ENCODE data around the gene HDGFL2. TPM values are rescaled to one million over a fixed set of nuclear protein-coding genes. Genes with fewer than 3 reads are reported as not detected.

HDGFL2 gene
- total RNA-seq, 1 donor from 2014 or later = 75.6 TPM

- intact Hi-C loops (cut with micrococcal nuclease) = no loop called here
- H3K4me3 Mint-ChIP-seq (ENCODE audit: low read depth) = no peak overlapping the region
- H3K4me1 Mint-ChIP-seq (ENCODE audit: low read depth) = no peaks in the 10 kb centered on the region
- H3K27ac Mint-ChIP-seq = no peak overlapping the region
- H3K9me3 Mint-ChIP-seq = peaks cover 4% of the 10 kb centered on the region
- no peaks in the 10 kb centered on the region for H3K27me3 Mint-ChIP-seq (ENCODE audit: low read depth)
- H3K36me3 Mint-ChIP-seq (ENCODE audit: low read depth) = no peaks in the 10 kb centered on the region
- no peak for DNase-seq (ENCODE audit: low spot score)
Observed at GRCh38 chr19:4543842-4544647, 71.9 kb downstream of the HDGFL2 start.

- Mint-ChIP-seq H3K4me1 (ENCODE audit: low read depth) (no peaks in the 10 kb centered on the region), H3K27ac (no peak overlapping the region), H3K27me3 (ENCODE audit: low read depth) (no peaks in the 10 kb centered on the region), H3K36me3 (ENCODE audit: low read depth) (no peaks in the 10 kb centered on the region), H3K4me3 (ENCODE audit: low read depth) (no peak overlapping the region), H3K9me3 (no peaks in the 10 kb centered on the region)
- intact Hi-C loops (cut with micrococcal nuclease) = no loop called here
- DNase-seq (ENCODE audit: low spot score) = no peak
Observed at GRCh38 chr19:4547303-4548237, 75.5 kb downstream of the HDGFL2 start.

- H3K4me3 Mint-ChIP-seq (ENCODE audit: low read depth) = no peak overlapping the region
- H3K4me1 Mint-ChIP-seq (ENCODE audit: low read depth) = no peaks in the 10 kb centered on the region
- DNase-seq (ENCODE audit: low spot score) = no peak
- intact Hi-C loops (cut with micrococcal nuclease) = no loop called here
- H3K27ac Mint-ChIP-seq = no peak overlapping the region
- no peaks in the 10 kb centered on the region for H3K36me3 Mint-ChIP-seq (ENCODE audit: low read depth)
- H3K9me3 Mint-ChIP-seq = no peaks in the 10 kb centered on the region
- H3K27me3 Mint-ChIP-seq (ENCODE audit: low read depth) = no peaks in the 10 kb centered on the region
Observed at GRCh38 chr19:4548238-4548584, 76.1 kb downstream of the HDGFL2 start.

GRCh38 chr19:4550018-4550417, 77.9 kb downstream of the HDGFL2 start:
- no peak overlapping the region for H3K4me3 Mint-ChIP-seq (ENCODE audit: low read depth)
- intact Hi-C loops (cut with micrococcal nuclease) = no loop called here
- no peaks in the 10 kb centered on the region for H3K9me3 Mint-ChIP-seq
- H3K27me3 Mint-ChIP-seq (ENCODE audit: low read depth) = no peaks in the 10 kb centered on the region
- no peak overlapping the region for H3K27ac Mint-ChIP-seq
- H3K36me3 Mint-ChIP-seq (ENCODE audit: low read depth) = no peaks in the 10 kb centered on the region
- H3K4me1 Mint-ChIP-seq (ENCODE audit: low read depth) = no peaks in the 10 kb centered on the region
- no peak for DNase-seq (ENCODE audit: low spot score)

GRCh38 chr19:4550479-4551050, 78.5 kb downstream of the HDGFL2 start:
- Mint-ChIP-seq H3K4me3 (ENCODE audit: low read depth) (no peak overlapping the region), H3K27me3 (ENCODE audit: low read depth) (no peaks in the 10 kb centered on the region), H3K36me3 (ENCODE audit: low read depth) (no peaks in the 10 kb centered on the region), H3K9me3 (no peaks in the 10 kb centered on the region), H3K4me1 (ENCODE audit: low read depth) (no peaks in the 10 kb centered on the region), H3K27ac (no peak overlapping the region)
- DNase-seq (ENCODE audit: low spot score) = no peak
- intact Hi-C loops (cut with micrococcal nuclease) = no loop called here

Other genes with a start within 250 kb of the HDGFL2 start
- 47.0 and 55.4 TPM in 2 replicates for gene EBI3, start 242.8 kb upstream of the HDGFL2 start, total RNA-seq
- gene YJU2, start 225.2 kb upstream of the HDGFL2 start, total RNA-seq = 29.7 and 30.8 TPM in 2 replicates
- 0.46 and 1.2 TPM in 2 replicates for gene SHD, start 193.0 kb upstream of the HDGFL2 start, total RNA-seq
- gene TMIGD2, start 169.9 kb upstream of the HDGFL2 start, total RNA-seq = 9.2 and 10.8 TPM in 2 replicates
- 26.8 and 32.8 TPM in 2 replicates for gene FSD1, start 167.7 kb upstream of the HDGFL2 start, total RNA-seq
- gene STAP2, start 133.5 kb upstream of the HDGFL2 start, total RNA-seq = 15.4 and 17.1 TPM in 2 replicates
- gene MPND, start 128.7 kb upstream of the HDGFL2 start, total RNA-seq = 19.3 and 20.2 TPM in 2 replicates
- 49.2 and 56.3 TPM in 2 replicates for gene SH3GL1, start 71.8 kb upstream of the HDGFL2 start, total RNA-seq
- gene CHAF1A, start 69.7 kb upstream of the HDGFL2 start, total RNA-seq = 81.9 and 87.8 TPM in 2 replicates
- gene UBXN6, start 14.5 kb upstream of the HDGFL2 start, total RNA-seq = 51.7 and 52.8 TPM in 2 replicates
- 0.05 and 0.09 TPM in 2 replicates for gene PLIN4, start 46.2 kb downstream of the HDGFL2 start, total RNA-seq
- 0.27 TPM in 1 of 2 replicates, not detected in the other for gene PLIN5, start 62.9 kb downstream of the HDGFL2 start, total RNA-seq
- gene LRG1, start 67.7 kb downstream of the HDGFL2 start, total RNA-seq = 0.18 and 0.37 TPM in 2 replicates
- not detected in 2 replicates for gene SEMA6B, start 87.4 kb downstream of the HDGFL2 start, total RNA-seq
- 16.1 and 16.9 TPM in 2 replicates for gene TNFAIP8L1, start 167.2 kb downstream of the HDGFL2 start, total RNA-seq
- 105 and 110 TPM in 2 replicates for gene MYDGF, start 198.0 kb downstream of the HDGFL2 start, total RNA-seq